GM12864 (cell line): ENCODE data around the gene AGXT2.
"Not testable (repeated sequence)": the region's sequence is repeated elsewhere in the genome, so short reads cannot be mapped to it uniquely, and the experiment has no call there.

ENCODE experiments used
- DNase-seq: peaks from one replicate; pipeline ENCODE4 v3.0.0-alpha.2; 2011; ENCODE audit warnings: low read depth
- H3K4me3 ChIP-seq: 2 replicates; pipeline ENCODE4 v1.5.1; 2011; ENCODE audit warnings: mild to moderate bottlenecking, low read depth, low read length, control low read depth
- TF ChIP-seq, protein P1 (sequence below): IDR thresholded peaks from 2 replicates; pipeline ENCODE4 v1.5.1; 2011; ENCODE audit warnings: low read depth, mild to moderate bottlenecking, moderate library complexity, low read length, control low read depth, inconsistent platforms; ENCODE audit errors: missing control alignments

The AGXT2 gene

DNA sequence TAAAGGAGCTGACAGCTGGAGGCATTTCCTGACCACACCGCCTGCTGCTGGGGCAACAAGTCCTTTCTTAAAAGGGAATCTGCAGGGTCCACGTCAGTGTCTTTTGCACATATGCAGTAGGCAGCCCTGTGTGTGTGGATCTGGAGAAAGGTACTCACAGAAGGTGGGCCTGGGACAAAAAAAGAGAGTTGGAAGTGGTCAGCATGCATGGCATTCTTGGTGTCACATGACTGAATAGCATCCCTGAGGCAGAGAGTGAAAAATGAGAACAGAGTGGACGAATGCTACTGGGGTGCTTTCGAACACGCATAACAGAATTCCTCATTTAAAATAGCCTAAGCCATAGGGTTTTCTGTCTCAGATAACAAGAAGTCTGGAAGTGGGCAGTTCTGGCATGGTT, 71.4 kb downstream of the AGXT2 start:
- no peak overlapping the region for H3K4me3 ChIP-seq
- DNase-seq, result no peak
- TF ChIP-seq, protein P1, sequence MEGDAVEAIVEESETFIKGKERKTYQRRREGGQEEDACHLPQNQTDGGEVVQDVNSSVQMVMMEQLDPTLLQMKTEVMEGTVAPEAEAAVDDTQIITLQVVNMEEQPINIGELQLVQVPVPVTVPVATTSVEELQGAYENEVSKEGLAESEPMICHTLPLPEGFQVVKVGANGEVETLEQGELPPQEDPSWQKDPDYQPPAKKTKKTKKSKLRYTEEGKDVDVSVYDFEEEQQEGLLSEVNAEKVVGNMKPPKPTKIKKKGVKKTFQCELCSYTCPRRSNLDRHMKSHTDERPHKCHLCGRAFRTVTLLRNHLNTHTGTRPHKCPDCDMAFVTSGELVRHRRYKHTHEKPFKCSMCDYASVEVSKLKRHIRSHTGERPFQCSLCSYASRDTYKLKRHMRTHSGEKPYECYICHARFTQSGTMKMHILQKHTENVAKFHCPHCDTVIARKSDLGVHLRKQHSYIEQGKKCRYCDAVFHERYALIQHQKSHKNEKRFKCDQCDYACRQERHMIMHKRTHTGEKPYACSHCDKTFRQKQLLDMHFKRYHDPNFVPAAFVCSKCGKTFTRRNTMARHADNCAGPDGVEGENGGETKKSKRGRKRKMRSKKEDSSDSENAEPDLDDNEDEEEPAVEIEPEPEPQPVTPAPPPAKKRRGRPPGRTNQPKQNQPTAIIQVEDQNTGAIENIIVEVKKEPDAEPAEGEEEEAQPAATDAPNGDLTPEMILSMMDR, result no peak

DNA sequence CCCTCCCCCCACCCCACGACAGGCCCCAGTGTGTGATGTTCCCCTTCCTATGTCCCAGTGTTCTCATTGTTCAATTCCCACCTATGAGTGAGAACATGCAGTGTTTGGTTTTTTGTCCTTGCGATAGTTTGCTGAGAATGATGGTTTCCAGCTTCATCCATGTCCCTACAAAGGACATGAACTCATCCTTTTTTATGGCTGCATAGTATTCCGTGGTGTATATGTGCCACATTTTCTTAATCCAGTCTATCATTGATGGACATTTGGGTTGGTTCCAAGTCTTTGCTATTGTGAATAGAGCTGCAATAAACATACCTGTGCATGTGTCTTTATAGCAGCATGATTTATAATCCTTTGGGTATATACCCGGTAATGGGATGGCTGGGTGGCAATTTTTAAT, 76.1 kb downstream of the AGXT2 start:
- not testable (repeated sequence) for DNase-seq

DNA sequence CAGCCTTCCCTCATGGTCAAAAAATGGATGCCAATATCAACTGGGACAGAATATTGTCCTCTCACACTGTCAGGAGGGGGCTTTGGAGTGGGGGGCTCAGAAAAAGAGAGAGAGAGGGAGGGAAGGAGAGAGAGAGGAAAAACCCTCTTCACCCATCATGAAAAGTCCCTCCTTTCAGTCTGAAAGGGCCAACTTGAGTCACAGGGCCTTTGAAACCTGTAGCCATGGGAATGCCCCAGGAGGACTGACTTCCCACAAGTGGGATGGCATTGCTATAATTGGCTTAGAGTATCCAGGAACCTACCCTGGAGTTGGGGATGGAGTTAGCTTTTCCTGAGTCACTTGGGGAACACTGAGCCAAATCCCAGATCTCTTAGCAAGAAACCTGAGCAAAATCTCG, 77.2 kb downstream of the AGXT2 start:
- H3K4me3 ChIP-seq, result no peak overlapping the region
- TF ChIP-seq, protein P1, result no peak
- DNase-seq, result no peak

More for the DNA sequence above, 76.1 kb downstream of the AGXT2 start:
- H3K4me3 ChIP-seq, result not testable (repeated sequence)

DNA sequence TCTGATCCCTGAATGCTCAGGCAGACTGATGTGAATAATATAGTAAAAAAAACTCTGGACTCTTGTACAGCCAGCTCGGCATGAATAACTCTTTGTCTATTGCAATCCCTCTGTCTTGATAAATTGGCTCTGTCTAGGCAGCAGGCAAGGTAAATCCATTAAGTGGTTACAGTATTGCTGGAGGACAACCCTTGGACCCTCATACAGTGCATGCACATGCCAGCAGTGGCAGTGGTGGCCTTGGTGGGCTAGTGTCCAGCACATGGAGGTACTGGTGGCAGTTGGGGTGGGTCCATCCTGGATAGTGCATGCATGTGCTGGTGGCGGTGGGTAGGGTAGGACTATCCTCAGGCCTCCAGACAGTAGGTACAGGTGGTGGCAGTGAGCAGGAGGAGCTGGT, 79.5 kb downstream of the AGXT2 start:
- TF ChIP-seq, protein P1, result no peak
- DNase-seq, result no peak
- H3K4me3 ChIP-seq, result no peak overlapping the region

DNA sequence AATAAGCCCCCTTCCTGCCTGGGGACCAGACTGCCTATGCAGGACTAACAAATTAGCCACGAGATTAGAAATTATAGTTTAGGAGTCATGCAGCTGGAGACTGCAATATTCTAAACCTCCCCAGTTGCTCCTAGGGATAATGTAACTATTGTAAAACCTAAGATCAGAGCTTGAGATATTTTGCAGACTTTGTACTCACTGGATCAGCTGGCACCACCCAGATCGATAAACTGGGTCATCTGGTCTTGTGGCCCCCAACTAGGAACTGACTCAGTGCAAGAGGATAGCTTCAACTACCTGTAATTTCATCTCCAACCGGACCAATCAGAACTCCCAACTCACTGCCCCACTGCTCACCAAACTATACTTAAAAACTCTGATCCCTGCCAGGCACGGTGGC, 80.2 kb downstream of the AGXT2 start:
- no peak for DNase-seq

DNA sequence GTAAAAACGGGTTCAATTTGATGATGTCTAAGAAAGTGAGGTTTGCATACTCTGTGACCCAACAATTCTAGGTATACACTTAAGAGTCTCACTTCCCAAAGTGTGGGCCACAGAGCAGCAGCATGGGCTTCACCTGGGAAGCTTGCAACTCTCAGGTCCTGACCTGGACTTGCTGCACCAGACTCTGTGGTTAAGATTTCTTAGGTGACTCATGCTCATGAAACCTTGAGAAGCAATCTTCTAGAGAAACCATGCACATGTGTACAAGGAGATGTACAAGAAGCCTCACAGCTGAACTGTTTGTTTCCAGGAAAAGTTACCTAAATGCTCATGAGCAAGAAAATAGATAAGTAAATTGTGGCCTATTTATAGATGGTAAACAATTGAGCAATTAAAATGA, 88.4 kb downstream of the AGXT2 start:
- DNase-seq, result peak; percentile 75
- TF ChIP-seq, protein P1, result no peak
- H3K4me3 ChIP-seq, result no peak overlapping the region

More for the DNA sequence above, 80.2 kb downstream of the AGXT2 start:
- H3K4me3 ChIP-seq, result no peak overlapping the region
- TF ChIP-seq, protein P1, result no peak

DNA sequence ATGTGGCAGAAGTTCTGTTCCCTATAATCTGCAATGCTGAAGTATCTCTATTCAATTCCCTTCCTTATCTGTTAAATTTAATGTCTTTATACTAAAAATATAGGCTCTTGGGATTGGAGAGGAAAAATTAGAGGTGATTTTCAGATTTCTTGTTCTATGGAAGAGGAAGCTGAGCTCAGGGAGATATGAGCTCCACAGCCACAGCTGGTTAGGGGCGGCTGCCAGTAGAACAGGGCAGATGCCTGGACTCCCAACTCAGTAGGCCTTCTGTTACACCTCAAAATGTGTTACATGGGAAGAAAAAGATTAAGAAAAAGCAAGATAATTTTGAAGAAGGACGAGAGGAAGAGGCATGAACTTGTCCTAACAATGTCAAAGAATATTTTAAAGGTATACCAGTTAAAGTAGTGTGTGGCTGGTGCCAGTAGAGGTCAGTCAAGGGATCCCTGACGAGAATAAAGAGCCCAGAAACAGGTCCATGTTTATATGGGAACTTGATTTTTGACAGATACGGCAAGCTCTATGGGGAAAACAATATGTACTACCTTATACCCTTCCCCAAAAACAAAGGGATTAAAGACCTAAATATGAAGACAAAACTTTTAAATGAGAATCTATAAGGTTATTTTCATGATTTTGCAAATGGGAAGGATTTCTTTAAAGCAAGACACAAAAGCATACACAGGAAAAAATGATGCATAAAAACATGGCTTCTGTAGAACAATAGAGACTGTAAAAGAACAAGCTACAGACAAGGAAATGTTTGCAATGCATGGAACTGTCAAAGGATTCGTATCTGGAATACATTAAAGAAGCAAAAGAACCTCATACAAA, 89.7 kb downstream of the AGXT2 start:
- TF ChIP-seq, protein P1, result peak; percentile 54
- H3K4me3 ChIP-seq, result no peak overlapping the region
- no peak for DNase-seq
